Heart left ventricle (tissue), 16 donors: Measurements from ENCODE around the gene PDE3A. TPM values are rescaled to one million over a fixed set of nuclear protein-coding genes. Genes with fewer than 3 reads are reported as not detected.

Experiments
- ATAC-seq, 4 donors: fragments of 200-7000 bp; cut with Tn5 transposase; one replicate each; pipeline ENCODE4 v1.9.1; 2020 to 2022; ENCODE audit warnings: moderate library complexity in 4 of 4, mild to moderate bottlenecking in 3 of 4, moderate number of reproducible peaks in 1 of 4
- DNase-seq, 5 donors: peaks; one replicate each; pipeline ENCODE4 v3.0.0-alpha.2; 2020
- H3K27ac ChIP-seq, 12 donors: fragments of 200-600 bp; sonication (generic) in 4 of 12; one replicate each; pipeline versions ENCODE4 v1.5.0 to v1.8.0; 2016 to 2022; ENCODE audit warnings: mild to moderate bottlenecking in 2 of 12
- H3K27me3 ChIP-seq, 9 donors: fragments of 200-600 bp; sonication (generic) in 2 of 9; one replicate each; pipeline versions ENCODE4 v1.5.1 to v1.8.0; 2016 to 2022; ENCODE audit warnings: mild to moderate bottlenecking in 3 of 9
- H3K36me3 ChIP-seq, 9 donors: fragments of 200-600 bp; sonication (generic) in 2 of 9; one replicate each; pipeline versions ENCODE4 v1.5.0 to v1.8.0; 2018 to 2022; ENCODE audit warnings: mild to moderate bottlenecking in 2 of 9
- H3K4me1 ChIP-seq, 12 donors: fragments of 200-600 bp; sonication (generic) in 4 of 12; one replicate each; pipeline versions ENCODE4 v1.5.0 to v1.8.0; 2016 to 2022; ENCODE audit warnings: mild to moderate bottlenecking in 3 of 12
- H3K4me3 ChIP-seq, 12 donors: fragments of 200-600 bp; sonication (generic) in 4 of 12; one replicate each; pipeline versions ENCODE4 v1.5.0 to v1.8.0; 2017 to 2022; ENCODE audit warnings: mild to moderate bottlenecking in 9 of 12, moderate library complexity in 4 of 12
- H3K9me3 ChIP-seq, 12 donors: fragments of 200-600 bp; sonication (generic) in 4 of 12; one replicate each; pipeline versions ENCODE4 v1.5.0 to v1.8.0; 2016 to 2022; ENCODE audit warnings: mild to moderate bottlenecking in 1 of 12
- POLR2A ChIP-seq, 2 donors: fragments of 450-650 bp; IDR thresholded peaks; one replicate each; pipeline ENCODE4 v1.6.1; 2017; ENCODE audit warnings: antibody characterized with exemption in 2 of 2, mild to moderate bottlenecking in 2 of 2, moderate library complexity in 2 of 2
- WGBS, 4 donors: extraction: QIAGEN DNeasy Blood & Tissue Kit in 2 of 4; methylation state at CpG; one replicate each; pipeline versions ENCODE4 v1.1.5 to v1.1.7; 2013 to 2018; 5-methylcytosine and 5-hydroxymethylcytosine counted together
- intact Hi-C, 10 donors: fragments of 100-400 bp; cut with DNase I; formaldehyde crosslinking; loops; one replicate each; pipeline versions ENCODE4 v1.11.1 to v1.14.2; 2022
- polyA plus RNA-seq, 2 donors: library from polyadenylated mRNA; stranded (reverse); fragments of 200-250 nt; gene quantifications; one replicate each; pipeline ENCODE4 v1.2.3, GENCODE V29; 2013
- total RNA-seq, 9 donors: library from RNA; depleted of rRNA in 2 of 9; stranded (reverse); fragments of >200 nt in 2 of 9; fragmentation: NEBNext Ultra II Directional in 3 of 9; extraction: Animal tissue kit (Norgen Biotek cat#: 25700) in 3 of 9; gene quantifications; one replicate each; pipeline versions ENCODE4 v1.1.0 to v1.2.4, GENCODE V29; 2016 to 2023
- TF ChIP-seq, protein P1 (sequence below), 12 donors: fragments of 200-600 bp; sonication (generic) in 4 of 12; IDR thresholded peaks; one replicate each; pipeline versions ENCODE4 v1.5.0 to v1.8.0; 2018 to 2022; ENCODE audit warnings: antibody characterized with exemption in 12 of 12, mild to moderate bottlenecking in 5 of 12
- donor health status: ischemic (EF 13 %, LVEDD 7.1; RV severe dilation, severe dysfunction).
- donor health status: healthy with polysubstance abuse.
- donor health status: DM: no; HTN: yes; CAD: no.
- donor health status: DM: no; HTN: no; CAD: no.
- donor health status: ischemic (EF 25% LVEDD 6.9; RV normal size, moderate dysfunction).
- donor health status: ischemic (EF 25% LVEDD 5.7; RV mildly dilated, moderate dysfunction).
- donor health status: healthy.
- donor health status: DM: yes; HTN: yes; CAD: no.
- donor health status: ischemic (EF 35%, LVEDD 5.7; RV mildly dilated, moderate dysfunction).
- donor health status: nonischemic (EF 11% LVEDD 7.7; RV severe dilation, severe dysfunction).
- donor health status: DM: yes; HTN: yes; CAD: no.
- donor health status: PGD.
- donor health status: ischemic (EF 29% LVEDD 5.4; RV normal size, mild dysfunction).
- donor health status: nonischemic (EF 23%, LVEDD 6.1; RV moderate dilation, normal function).

PDE3A gene
- total and polyA plus RNA-seq, 11 donors: 44.5 to 295 (median 183) TPM

DNA sequence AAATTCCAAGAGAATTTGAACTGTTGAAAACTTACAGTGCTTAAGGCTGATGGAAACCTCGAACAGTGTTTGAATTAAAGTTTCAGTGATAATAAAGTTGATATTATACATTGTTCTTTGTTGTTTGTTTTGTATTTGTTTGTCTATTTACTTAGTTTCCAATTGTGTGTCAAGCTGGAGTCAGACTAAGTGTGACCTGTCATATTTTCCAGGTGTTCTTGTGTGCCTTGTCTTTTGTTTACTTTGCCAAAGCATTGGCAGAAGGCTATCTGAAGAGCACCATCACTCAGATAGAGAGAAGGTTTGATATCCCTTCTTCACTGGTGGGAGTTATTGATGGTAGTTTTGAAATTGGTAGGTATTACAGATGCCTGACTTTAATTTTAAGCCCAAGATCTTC, 332.8 kb downstream of the PDE3A start:
- WGBS, 4 donors: 76 to 93% (median 83%) methylated on average over 1 of the region's 1 CpG
- H3K27me3 ChIP-seq: no peaks in the 10 kb centered on the region
- no peak overlapping the region for H3K4me3 ChIP-seq
- TF ChIP-seq POLR2A (IDR thresholded peaks at IDR 0.05): no peak
- TF ChIP-seq, protein P1, sequence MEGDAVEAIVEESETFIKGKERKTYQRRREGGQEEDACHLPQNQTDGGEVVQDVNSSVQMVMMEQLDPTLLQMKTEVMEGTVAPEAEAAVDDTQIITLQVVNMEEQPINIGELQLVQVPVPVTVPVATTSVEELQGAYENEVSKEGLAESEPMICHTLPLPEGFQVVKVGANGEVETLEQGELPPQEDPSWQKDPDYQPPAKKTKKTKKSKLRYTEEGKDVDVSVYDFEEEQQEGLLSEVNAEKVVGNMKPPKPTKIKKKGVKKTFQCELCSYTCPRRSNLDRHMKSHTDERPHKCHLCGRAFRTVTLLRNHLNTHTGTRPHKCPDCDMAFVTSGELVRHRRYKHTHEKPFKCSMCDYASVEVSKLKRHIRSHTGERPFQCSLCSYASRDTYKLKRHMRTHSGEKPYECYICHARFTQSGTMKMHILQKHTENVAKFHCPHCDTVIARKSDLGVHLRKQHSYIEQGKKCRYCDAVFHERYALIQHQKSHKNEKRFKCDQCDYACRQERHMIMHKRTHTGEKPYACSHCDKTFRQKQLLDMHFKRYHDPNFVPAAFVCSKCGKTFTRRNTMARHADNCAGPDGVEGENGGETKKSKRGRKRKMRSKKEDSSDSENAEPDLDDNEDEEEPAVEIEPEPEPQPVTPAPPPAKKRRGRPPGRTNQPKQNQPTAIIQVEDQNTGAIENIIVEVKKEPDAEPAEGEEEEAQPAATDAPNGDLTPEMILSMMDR (IDR thresholded peaks at IDR 0.05): no peak
- intact Hi-C loops: no loop called here
- H3K36me3 ChIP-seq: no peaks in the 10 kb centered on the region
- no peaks in the 10 kb centered on the region for H3K9me3 ChIP-seq
- H3K27ac ChIP-seq: no peak overlapping the region
- H3K4me1 ChIP-seq: peaks cover 0 to 3% (median 0%) of the 10 kb centered on the region in 12 donors
- DNase-seq (no peak), ATAC-seq (no peak)

DNA sequence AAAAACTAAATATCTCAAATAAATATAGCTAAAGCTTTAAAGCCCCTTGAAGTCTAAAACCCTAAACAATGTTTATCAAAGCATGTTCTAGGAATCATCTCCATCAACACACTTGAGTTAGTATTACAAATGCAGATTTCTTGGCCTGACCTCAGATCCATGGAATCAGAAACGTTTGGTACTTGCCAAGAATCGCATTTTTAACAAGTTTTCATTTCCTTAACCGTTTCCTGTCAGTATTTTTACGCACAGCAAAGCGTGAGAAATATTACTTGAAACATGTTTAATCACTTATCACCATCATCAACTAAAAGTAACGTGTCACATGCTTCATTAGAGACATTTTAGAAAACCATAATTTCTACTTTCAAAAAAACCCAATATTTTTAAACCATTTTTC, 336.5 kb downstream of the PDE3A start:
- no peaks in the 10 kb centered on the region for H3K27me3 ChIP-seq
- TF ChIP-seq POLR2A (IDR thresholded peaks at IDR 0.05): no peak
- TF ChIP-seq, protein P1 (IDR thresholded peaks at IDR 0.05): no peak
- no peaks in the 10 kb centered on the region for H3K9me3 ChIP-seq
- intact Hi-C loops: no loop called here
- H3K36me3 ChIP-seq: no peaks in the 10 kb centered on the region
- no peak overlapping the region for H3K4me3 ChIP-seq
- ATAC-seq (no peak), DNase-seq (no peak)
- no peak overlapping the region for H3K27ac ChIP-seq
- H3K4me1 ChIP-seq: no peaks in the 10 kb centered on the region
- WGBS, 4 donors: 36 to 59% (median 45%) methylated on average over 6 of the region's 6 CpGs

DNA sequence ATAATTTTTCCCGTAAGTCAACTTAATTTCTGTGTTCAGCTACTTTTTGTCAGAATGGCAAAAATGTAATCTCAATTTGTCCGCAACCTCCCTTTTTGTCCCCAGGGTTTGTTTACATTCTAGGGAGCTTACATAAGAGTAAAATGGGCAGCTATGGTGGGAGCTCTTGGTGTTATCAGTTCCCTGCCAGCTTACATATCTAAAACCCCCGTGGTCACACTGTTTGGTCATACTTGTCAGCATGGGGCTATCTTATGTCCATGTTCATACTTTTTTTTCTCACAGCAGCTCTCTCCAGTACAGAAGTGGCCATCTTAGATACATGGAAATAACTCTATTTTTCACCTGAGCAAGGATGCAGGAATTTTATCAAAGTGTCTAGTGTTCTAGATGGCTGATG, 343.5 kb downstream of the PDE3A start:
- Histone ChIP-seq H3K4me1 (no peaks in the 10 kb centered on the region), H3K9me3 (no peaks in the 10 kb centered on the region), H3K27ac (no peak overlapping the region), H3K4me3 (no peak overlapping the region), H3K36me3 (no peaks in the 10 kb centered on the region), H3K27me3 (no peaks in the 10 kb centered on the region)
- no peak for DNase-seq
- 54 to 66% (median 59%) methylated on average over 3 of the region's 3 CpGs for WGBS, 4 donors
- intact Hi-C loops: no loop called here
- ATAC-seq: no peak
- TF ChIP-seq, protein P1 (IDR thresholded peaks at IDR 0.05): no peak
- no peak for TF ChIP-seq POLR2A (IDR thresholded peaks at IDR 0.05)

DNA sequence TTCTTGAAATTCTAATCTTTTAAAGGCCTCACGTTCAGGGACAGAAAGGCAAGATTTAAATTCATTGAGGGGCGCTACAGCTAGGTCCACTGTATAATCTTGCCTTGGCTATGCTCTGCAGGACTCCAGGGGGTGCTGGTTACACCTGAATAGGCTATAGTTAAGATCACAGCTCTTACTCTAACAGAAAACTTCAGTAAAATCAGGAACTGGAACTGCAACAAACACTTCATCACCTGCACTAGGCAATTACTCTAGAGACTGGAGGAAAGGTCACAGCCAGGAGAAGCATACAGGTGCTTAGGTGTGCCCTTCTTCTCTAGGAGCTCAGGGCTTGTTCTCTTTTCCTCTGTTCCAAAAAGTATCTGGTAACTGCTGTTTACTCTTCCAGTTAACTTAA, 347.7 kb downstream of the PDE3A start:
- H3K4me1 ChIP-seq: no peaks in the 10 kb centered on the region
- H3K27ac ChIP-seq: no peak overlapping the region
- TF ChIP-seq, protein P1 (IDR thresholded peaks at IDR 0.05): no peak
- TF ChIP-seq POLR2A (IDR thresholded peaks at IDR 0.05): no peak
- no peaks in the 10 kb centered on the region for H3K36me3 ChIP-seq
- DNase-seq (no peak), ATAC-seq (no peak)
- no peaks in the 10 kb centered on the region for H3K27me3 ChIP-seq
- H3K4me3 ChIP-seq: no peak overlapping the region
- intact Hi-C loops: no loop called here
- no peaks in the 10 kb centered on the region for H3K9me3 ChIP-seq
- 44 to 71% (median 61%) methylated on average over 2 of the region's 2 CpGs for WGBS, 4 donors
